K562 (cell line): ENCODE results near the gene PPA1. TPM values are rescaled to one million over a fixed set of nuclear protein-coding genes. Genes with fewer than 3 reads are reported as not detected.

ENCODE experiments used
- ATAC-seq: fragments of 200-7000 bp; cut with Tn5 transposase; 3 replicates; pipeline ENCODE4 v1.9.1; 2020; ENCODE audit warnings: moderate library complexity
- BruUV-seq: library from RNA; stranded (reverse); fragments of 400-500 nt; replicated peaks from 2 replicates; lab custom pipeline; 2021; lab: Mats Ljungman, UMichigan
- CTCF ChIA-PET: fragments of 300-600 bp; formaldehyde crosslinking; extraction: SDS; loops from one replicate; lab custom pipeline; 2021; ENCODE audit warnings: low intra/inter-chr PET ratio; lab: Yijun Ruan, JAX
- POLR2A ChIA-PET: fragments of 300-600, 350-650 bp; sonication (Branson Sonifier 250); formaldehyde crosslinking; extraction: SDS; loops from one replicate; lab custom pipeline; 2021; ENCODE audit warnings: antibody characterized with exemption, inconsistent platforms; lab: Yijun Ruan, JAX
- DNase-seq, 4 experiments: peaks; one replicate each; pipeline versions ENCODE4 v3.0.0 to v3.0.0-alpha.2; 2011 to 2018; ENCODE audit warnings: low spot score in 3 of 4, mixed read lengths in 3 of 4; ENCODE audit errors: extremely low read depth in 1 of 4
- FAIRE-seq: peaks from 2 replicates; lab custom pipeline; 2011; peaks lifted over from hg19 to GRCh38; lab: Jason Lieb, UNC
- H2AFZ ChIP-seq: 2 replicates; pipeline ENCODE4 v1.6.0; 2011; ENCODE audit warnings: low read depth, low read length, control low read depth, inconsistent platforms
- H3K27ac ChIP-seq: fragments of 200-600 bp; 3 replicates; pipeline ENCODE4 v1.8.0; 2011; ENCODE audit warnings: low read depth, mild to moderate bottlenecking, control low read depth, inconsistent platforms, low read length, moderate library complexity, mixed read lengths; ENCODE audit errors: extremely low read depth
- H3K27me3 ChIP-seq, 2 experiments: fragments of 300-600 bp in 1 of 2; 2 replicates in 1 of 2; 3 replicates in 1 of 2; pipeline versions ENCODE4 v1.6.0 to v1.8.0; 2011; ENCODE audit warnings: inconsistent platforms in 2 of 2, low read length in 2 of 2, mild to moderate bottlenecking in 1 of 2, mixed read lengths in 1 of 2, moderate library complexity in 1 of 2; ENCODE audit not compliant: control insufficient read depth in 2 of 2, insufficient read depth in 2 of 2
- H3K36me3 ChIP-seq: fragments of 300-600 bp; 3 replicates; pipeline ENCODE4 v1.8.0; 2011; ENCODE audit warnings: mild to moderate bottlenecking, low read length, inconsistent platforms; ENCODE audit not compliant: control insufficient read depth, insufficient read depth
- H3K4me1 ChIP-seq, 2 experiments: fragments of 200-600 bp in 1 of 2; replicated peaks in 1 of 2; 2 replicates in 1 of 2; 3 replicates in 1 of 2; pipeline versions ENCODE4 v1.5.1 to v1.8.0; 2011; ENCODE audit warnings: inconsistent platforms in 2 of 2, low read length in 2 of 2, mild to moderate bottlenecking in 1 of 2, mixed read lengths in 1 of 2, moderate library complexity in 1 of 2; ENCODE audit not compliant: control insufficient read depth in 2 of 2, insufficient read depth in 2 of 2
- H3K4me2 ChIP-seq: 2 replicates; pipeline ENCODE4 v1.6.1; 2011; ENCODE audit warnings: low read length, control low read depth, inconsistent platforms, mixed read lengths; ENCODE audit not compliant: insufficient read depth
- H3K4me3 ChIP-seq: fragments of 200-600 bp; sonication (generic), shearing (Covaris generic); 2 replicates; pipeline ENCODE4 v1.5.1; 2016; ENCODE audit warnings: control low read depth, inconsistent platforms
- H3K79me2 ChIP-seq: fragments of 200-600 bp; 3 replicates; pipeline ENCODE4 v1.8.0; 2011; ENCODE audit warnings: low read length, inconsistent platforms; ENCODE audit not compliant: control insufficient read depth, insufficient read depth
- H3K9ac ChIP-seq, 2 experiments: 2 replicates each; pipeline versions ENCODE4 v1.6.0 to v1.6.1; 2011; ENCODE audit warnings: low read depth in 2 of 2, low read length in 2 of 2, control low read depth in 1 of 2, inconsistent platforms in 1 of 2, mild to moderate bottlenecking in 1 of 2, mixed read lengths in 1 of 2; ENCODE audit not compliant: insufficient read depth in 1 of 2
- H3K9me1 ChIP-seq: one replicate; pipeline ENCODE4 v1.6.0; 2011; ENCODE audit warnings: inconsistent platforms, mild to moderate bottlenecking, low read length, moderate library complexity; ENCODE audit not compliant: control insufficient read depth, insufficient read depth
- H3K9me3 ChIP-seq: replicated peaks from 2 replicates; pipeline ENCODE4 v1.5.1; 2011; ENCODE audit warnings: low read depth, low read length, inconsistent platforms; ENCODE audit not compliant: control insufficient read depth, insufficient read depth
- H4K20me1 ChIP-seq: replicated peaks from 2 replicates; pipeline ENCODE4 v1.6.1; 2011; ENCODE audit warnings: low read length, inconsistent platforms, mixed read lengths; ENCODE audit not compliant: control insufficient read depth, insufficient read depth
- ATF1 ChIP-seq, 2 experiments: fragments of 450-650 bp in 1 of 2; IDR thresholded peaks; 2 replicates each; pipeline ENCODE4 v1.6.1; 2016; ENCODE audit warnings: missing compliant biosample characterization in 1 of 2, missing genetic modification characterization in 1 of 2
- C11orf30 ChIP-seq: fragments of 450-650 bp; IDR thresholded peaks from 2 replicates; pipeline ENCODE4 v1.6.1; 2016; ENCODE audit warnings: low read depth, mild to moderate bottlenecking
- FOSL1 ChIP-seq: fragments of 200-800 bp; sonication (Bioruptor generic); conservative IDR thresholded peaks from 2 replicates; pipeline ENCODE4 v1.6.1; 2016; ENCODE audit warnings: missing genetic modification characterization, missing compliant biosample characterization
- HMBOX1 ChIP-seq: sonication (generic); IDR thresholded peaks from 2 replicates; pipeline ENCODE4 v1.6.1; 2016
- MYNN ChIP-seq, 2 experiments: sonication (generic); formaldehyde crosslinking in 1 of 2; IDR thresholded peaks; 2 replicates each; pipeline versions ENCODE4 v1.5.0 to v1.6.1; 2016 to 2020; ENCODE audit warnings: antibody characterized with exemption in 1 of 2, missing genetic modification reagents in 1 of 2
- RBM34 ChIP-seq: fragments of 200-400 bp; formaldehyde crosslinking; IDR thresholded peaks from 2 replicates; pipeline ENCODE4 v1.6.1; 2018; ENCODE audit warnings: low read length, borderline replicate concordance; ENCODE audit not compliant: insufficient read depth
- STAT5A ChIP-seq: IDR thresholded peaks from 2 replicates; pipeline ENCODE4 v1.6.1; 2012; ENCODE audit warnings: low read length, inconsistent platforms, borderline replicate concordance
- ZNF282 ChIP-seq: sonication (generic); formaldehyde crosslinking; IDR thresholded peaks from 2 replicates; pipeline ENCODE4 v1.8.1; 2023; ENCODE audit warnings: missing genetic modification reagents
- ZNF384 ChIP-seq: IDR thresholded peaks from 2 replicates; pipeline ENCODE4 v1.6.1; 2012; ENCODE audit warnings: low read depth, low read length, improper control_type of control experiment
- WGBS: fragments of 100-300 bp; shearing (Covaris generic); methylation state at CpG from one replicate; pipeline ENCODE4 v1.1.6; 2016; ENCODE audit warnings: low coverage, mixed read lengths; ENCODE audit not compliant: insufficient coverage; ENCODE audit errors: missing lambda C conversion rate; 5-methylcytosine and 5-hydroxymethylcytosine counted together
- in situ Hi-C: fragments of 300-500 bp; cut with MboI; formaldehyde crosslinking; loops from 4 replicates; pipeline ENCODE4 v1.15.0; 2018; ENCODE audit warnings: inconsistent platforms, mixed read lengths
- intact Hi-C: fragments of 100-400 bp; cut with micrococcal nuclease; formaldehyde crosslinking; loops from 2 replicates; pipeline ENCODE4 v1.14.2; 2022
- polyA plus RNA-seq, 8 experiments: library from polyadenylated mRNA; depleted of rRNA in 4 of 8; stranded (reverse) in 5 of 8; unstranded in 3 of 8; fragments of >200 nt; fragmentation: Nextera tagmentation in 2 of 8; fragmentation: Illumina TruSeq in 1 of 8; extraction: Ambion mirVana in 2 of 8; extraction: Trizol in 1 of 8; gene quantifications; 2 replicates each; pipeline versions ENCODE4 v1.2.1 to v1.2.3, GENCODE V29; 2011 to 2014; ENCODE audit warnings: inconsistent platforms in 1 of 8, missing spikeins in 1 of 8
- total RNA-seq, 7 experiments: library from RNA; depleted of rRNA in 6 of 7; stranded (reverse); fragments of >200 nt in 6 of 7; fragmentation: Illumina TruSeq in 2 of 7; extraction: Trizol in 2 of 7; gene quantifications; 2 replicates each; pipeline versions ENCODE4 v1.2.1 to v1.2.3, GENCODE V29; 2011 to 2021; ENCODE audit warnings: low replicate concordance in 1 of 7
- TF ChIP-seq, protein P1 (sequence below): fragments of 450-650 bp; IDR thresholded peaks from 2 replicates; pipeline ENCODE4 v1.6.1; 2018; ENCODE audit warnings: mild to moderate bottlenecking, low read depth; ENCODE audit not compliant: partially characterized antibody

PPA1 gene
- total and polyA plus RNA-seq, 9 of the 15 experiments (the other 6 are each of a cell fraction or from before 2014, with no cell fraction given) = 301 to 635 (median 471) TPM

DNA sequence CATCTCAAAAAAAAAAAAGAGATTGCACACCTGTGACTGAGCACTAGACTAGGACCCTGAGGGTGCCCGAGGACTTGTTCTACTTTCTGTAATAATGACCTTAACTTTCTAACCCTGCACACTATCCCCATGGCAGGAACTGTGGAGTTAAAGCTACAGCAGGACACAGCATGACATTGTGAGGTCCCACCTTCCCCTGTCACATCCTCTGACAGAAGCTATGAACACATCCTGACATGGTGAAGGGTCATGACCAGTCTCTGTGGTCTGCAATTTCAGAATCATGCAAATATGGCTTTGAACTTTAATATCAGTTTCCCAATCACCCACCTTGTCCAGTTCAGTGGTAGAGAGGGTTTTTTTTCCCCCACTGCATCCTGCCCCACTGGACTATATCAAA, 44.5 kb downstream of the PPA1 start:
- Histone ChIP-seq H3K4me1 (no peaks in the 10 kb centered on the region; a peak in 1 of 5 replicates), H3K27me3 (peaks cover 6 to 12% of the 10 kb centered on the region in 2 experiments), H3K4me3 (no peak overlapping the region), H3K36me3 (no peaks in the 10 kb centered on the region), H3K27ac (no peak overlapping the region), H3K9me3 (no peaks in the 10 kb centered on the region), H4K20me1 (no peaks in the 10 kb centered on the region), H3K4me2 (no peak overlapping the region), H3K9ac (no peak overlapping the region), H2AFZ (no peak overlapping the region), H3K79me2 (no peaks in the 10 kb centered on the region), H3K9me1 (no peaks in the 10 kb centered on the region)
- no peak for DNase-seq
- ChIA-PET POLR2A (no interaction called here), CTCF (interaction anchor here (0.6 kb wide), 1 partner anchor 159 kb away, joined by 3 read pairs; no protein-coding TSS in a partner anchor)
- no peak for ATAC-seq
- intact Hi-C loops = no loop called here
- no TSS peak for BruUV-seq
- TF ChIP-seq STAT5A = no peak
- no peak for TF ChIP-seq MYNN (IDR thresholded peaks at IDR 0.05)
- TF ChIP-seq MYNN (CRISPR knock-in tag; IDR thresholded peaks at IDR 0.05) = no peak
- TF ChIP-seq, protein P1, sequence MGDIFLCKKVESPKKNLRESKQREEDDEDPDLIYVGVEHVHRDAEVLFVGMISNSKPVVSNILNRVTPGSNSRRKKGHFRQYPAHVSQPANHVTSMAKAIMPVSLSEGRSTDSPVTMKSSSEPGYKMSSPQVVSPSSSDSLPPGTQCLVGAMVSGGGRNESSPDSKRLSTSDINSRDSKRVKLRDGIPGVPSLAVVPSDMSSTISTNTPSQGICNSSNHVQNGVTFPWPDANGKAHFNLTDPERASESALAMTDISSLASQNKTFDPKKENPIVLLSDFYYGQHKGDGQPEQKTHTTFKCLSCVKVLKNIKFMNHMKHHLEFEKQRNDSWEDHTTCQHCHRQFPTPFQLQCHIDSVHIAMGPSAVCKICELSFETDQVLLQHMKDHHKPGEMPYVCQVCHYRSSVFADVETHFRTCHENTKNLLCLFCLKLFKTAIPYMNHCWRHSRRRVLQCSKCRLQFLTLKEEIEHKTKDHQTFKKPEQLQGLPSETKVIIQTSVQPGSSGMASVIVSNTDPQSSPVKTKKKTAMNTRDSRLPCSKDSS = no peak
- no peak for TF ChIP-seq ZNF384
- no peak for TF ChIP-seq RBM34
- no peak for TF ChIP-seq ZNF282
- no peak for TF ChIP-seq ATF1 (CRISPR knock-in tag; IDR thresholded peaks at IDR 0.05)
- no peak for TF ChIP-seq ATF1 (tag; IDR thresholded peaks at IDR 0.05)
- no peak for TF ChIP-seq C11orf30
- no peak for TF ChIP-seq HMBOX1
- TF ChIP-seq FOSL1 (tag) = no peak
- WGBS = 0% methylated on average over 1 of the region's 1 CpG
- FAIRE-seq = no peak
- in situ Hi-C loops = no loop called here
